ENCODE results near the gene LIPJ. TPM values are rescaled to one million over a fixed set of nuclear protein-coding genes. Genes with fewer than 3 reads are reported as not detected.

Gene LIPJ
- total RNA-seq, 2 donors from 2014 or later: not detected

DNA sequence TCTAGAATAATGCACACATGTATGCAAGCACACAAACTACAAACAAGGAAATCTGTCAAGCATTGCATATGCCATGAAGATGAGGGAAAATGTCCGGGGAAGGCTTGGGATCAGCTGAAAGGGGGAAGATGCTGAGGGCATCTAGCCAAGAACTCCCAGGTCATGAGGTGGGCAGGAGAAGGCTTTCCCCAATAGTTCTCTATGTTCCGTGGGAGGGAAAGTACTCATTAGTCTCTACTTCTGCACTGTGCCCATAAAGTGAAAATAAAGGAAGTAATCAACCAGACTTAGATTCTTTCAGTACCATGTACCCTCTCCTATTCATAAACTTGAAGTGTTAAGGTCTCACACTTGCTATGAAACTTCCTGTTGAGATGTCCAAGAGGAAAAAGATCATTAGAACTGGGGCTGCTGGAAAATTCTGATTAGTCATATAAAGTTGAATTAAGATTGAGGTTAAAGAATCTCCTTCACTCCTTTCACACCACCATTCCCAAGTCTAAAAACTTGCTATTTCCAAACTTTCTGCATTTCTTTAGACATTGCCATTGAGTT, 60.6 kb downstream of the LIPJ start:
- H3K9me3 Mint-ChIP-seq: no peaks in the 10 kb centered on the region
- ATAC-seq: no peak
- H3K36me3 Mint-ChIP-seq: no peaks in the 10 kb centered on the region
- no peak for DNase-seq (ENCODE audit: low spot score in 2 of 2)
- H3K27ac Mint-ChIP-seq: no peak overlapping the region

DNA sequence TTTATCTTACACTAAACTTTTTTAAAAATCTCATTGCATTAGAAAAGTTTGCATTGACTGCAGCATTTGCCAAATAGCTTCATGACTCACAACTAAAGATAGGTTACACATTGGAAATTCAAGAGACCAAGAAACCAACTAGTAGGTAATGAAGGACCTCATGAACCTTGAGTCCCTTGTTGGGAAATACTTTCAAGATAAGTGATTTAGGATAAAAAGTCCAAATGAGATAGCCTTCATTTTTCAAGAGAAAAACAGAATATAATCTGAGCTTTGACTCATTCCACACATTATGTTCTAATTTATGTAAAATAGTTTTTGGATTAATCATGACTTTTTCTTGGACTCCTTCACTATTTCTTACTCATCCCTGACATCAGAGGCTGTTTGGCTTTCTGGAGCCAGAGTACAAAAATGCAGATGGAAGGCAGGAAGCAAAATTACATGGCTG, 64.6 kb downstream of the LIPJ start:
- Mint-ChIP-seq H3K27ac (no peak overlapping the region), H3K36me3 (no peaks in the 10 kb centered on the region), H3K9me3 (no peaks in the 10 kb centered on the region)
- ATAC-seq: no peak
- DNase-seq (ENCODE audit: low spot score in 2 of 2): no peak

GRCh38 chr10:88652616-88653015, 66.1 kb downstream of the LIPJ start:
- no peaks in the 10 kb centered on the region for H3K36me3 Mint-ChIP-seq
- DNase-seq (ENCODE audit: low spot score in 2 of 2): no peak
- no peak overlapping the region for H3K27ac Mint-ChIP-seq
- no peak for ATAC-seq
- H3K9me3 Mint-ChIP-seq: peaks cover 0 to 6% of the 10 kb centered on the region in 2 donors

Other genes with a start within 250 kb of the LIPJ start
- gene RNLS, start 3.4 kb upstream of the LIPJ start, total RNA-seq: 1 to 10 TPM; 3.3 to 3.8 TPM
- not detected for gene LIPF, start 77.7 kb downstream of the LIPJ start, total RNA-seq
- gene LIPK, start 119.5 kb downstream of the LIPJ start, total RNA-seq: not detected
- gene LIPN, start 173.3 kb downstream of the LIPJ start, total RNA-seq: not detected
- gene LIPM, start 216.0 kb downstream of the LIPJ start, total RNA-seq: not detected

Data from activated naive CD4-positive, alpha-beta T cell treated with anti-CD3 and anti-CD28 coated beads, Interleukin-2, amount 50 U/mL, for 72 hours (primary cell).